ENCODE data around the gene TRPM7. TPM values are rescaled to one million over a fixed set of nuclear protein-coding genes. Genes with fewer than 3 reads are reported as not detected.
"Not testable (repeated sequence)": the region's sequence is repeated elsewhere in the genome, so short reads cannot be mapped to it uniquely, and the experiment has no call there.

The TRPM7 gene
- total RNA-seq, 1 donor, result 81.0 TPM

- H3K4me3 ChIP-seq (ENCODE audit: low read length); H3K9me3 ChIP-seq (ENCODE audit: low read depth, low read length); H3K27me3 ChIP-seq (ENCODE audit: insufficient read depth, low read length); H3K4me1 ChIP-seq (ENCODE audit: insufficient read depth, low read length): not testable (repeated sequence)
These were observed 64.1 kb downstream of the TRPM7 start for GRCh38 chr15:50622361-50622943.

GRCh38 chr15:50616960-50617359 is 69.6 kb downstream of the TRPM7 start:
- H3K9me3 ChIP-seq (ENCODE audit: low read depth, low read length); H3K4me1 ChIP-seq (ENCODE audit: insufficient read depth, low read length): not testable (repeated sequence)

GRCh38 chr15:50616554-50616953 is 70.0 kb downstream of the TRPM7 start:
- H3K4me3 ChIP-seq (ENCODE audit: low read length); H3K9me3 ChIP-seq (ENCODE audit: low read depth, low read length); H3K27me3 ChIP-seq (ENCODE audit: insufficient read depth, low read length); H3K4me1 ChIP-seq (ENCODE audit: insufficient read depth, low read length): not testable (repeated sequence)

More at GRCh38 chr15:50616960-50617359, 69.6 kb downstream of the TRPM7 start:
- H3K4me3 ChIP-seq (ENCODE audit: low read length); H3K27me3 ChIP-seq (ENCODE audit: insufficient read depth, low read length): not testable (repeated sequence)

GRCh38 chr15:50613600-50613999 is 73.0 kb downstream of the TRPM7 start:
- no peaks in the 10 kb centered on the region for H3K9me3 ChIP-seq (ENCODE audit: low read depth, low read length)
- H3K4me3 ChIP-seq (ENCODE audit: low read length), result no peak overlapping the region

GRCh38 chr15:50607129-50607528 is 79.5 kb downstream of the TRPM7 start:
- Histone ChIP-seq H3K9me3 (ENCODE audit: low read depth, low read length) (no peaks in the 10 kb centered on the region), H3K27me3 (ENCODE audit: insufficient read depth, low read length) (no peaks in the 10 kb centered on the region), H3K4me1 (ENCODE audit: insufficient read depth, low read length) (no peaks in the 10 kb centered on the region), H3K4me3 (ENCODE audit: low read length) (no peak overlapping the region)

More at GRCh38 chr15:50613600-50613999, 73.0 kb downstream of the TRPM7 start:
- Histone ChIP-seq H3K4me1 (ENCODE audit: insufficient read depth, low read length) (no peaks in the 10 kb centered on the region), H3K27me3 (ENCODE audit: insufficient read depth, low read length) (no peaks in the 10 kb centered on the region)

GRCh38 chr15:50605462-50605861 is 81.1 kb downstream of the TRPM7 start:
- H3K4me3 ChIP-seq (ENCODE audit: low read length), result no peak overlapping the region
- no peaks in the 10 kb centered on the region for H3K9me3 ChIP-seq (ENCODE audit: low read depth, low read length)
- H3K4me1 ChIP-seq (ENCODE audit: insufficient read depth, low read length), result no peaks in the 10 kb centered on the region
- H3K27me3 ChIP-seq (ENCODE audit: insufficient read depth, low read length), result no peaks in the 10 kb centered on the region

- H3K27me3 ChIP-seq (ENCODE audit: insufficient read depth, low read length); H3K4me1 ChIP-seq (ENCODE audit: insufficient read depth, low read length); H3K9me3 ChIP-seq (ENCODE audit: low read depth, low read length); H3K4me3 ChIP-seq (ENCODE audit: low read length): not testable (repeated sequence)
These were observed 84.6 kb downstream of the TRPM7 start for GRCh38 chr15:50602028-50602427.

GRCh38 chr15:50594311-50594710 is 92.3 kb downstream of the TRPM7 start:
- H3K27me3 ChIP-seq (ENCODE audit: insufficient read depth, low read length), result no peaks in the 10 kb centered on the region
- H3K9me3 ChIP-seq (ENCODE audit: low read depth, low read length), result no peaks in the 10 kb centered on the region

GRCh38 chr15:50593761-50594160 is 92.8 kb downstream of the TRPM7 start:
- H3K27me3 ChIP-seq (ENCODE audit: insufficient read depth, low read length), result no peaks in the 10 kb centered on the region
- H3K4me1 ChIP-seq (ENCODE audit: insufficient read depth, low read length), result no peaks in the 10 kb centered on the region
- H3K9me3 ChIP-seq (ENCODE audit: low read depth, low read length), result no peaks in the 10 kb centered on the region
- H3K4me3 ChIP-seq (ENCODE audit: low read length), result no peak overlapping the region

More at GRCh38 chr15:50594311-50594710, 92.3 kb downstream of the TRPM7 start:
- H3K4me3 ChIP-seq (ENCODE audit: low read length), result no peak overlapping the region
- H3K4me1 ChIP-seq (ENCODE audit: insufficient read depth, low read length), result no peaks in the 10 kb centered on the region

- Histone ChIP-seq H3K4me3 (ENCODE audit: low read length) (no peak overlapping the region), H3K4me1 (ENCODE audit: insufficient read depth, low read length) (no peaks in the 10 kb centered on the region), H3K27me3 (ENCODE audit: insufficient read depth, low read length) (no peaks in the 10 kb centered on the region), H3K9me3 (ENCODE audit: low read depth, low read length) (no peaks in the 10 kb centered on the region)
These were observed 96.3 kb downstream of the TRPM7 start for GRCh38 chr15:50590288-50590687.

GRCh38 chr15:50577492-50577891 is 109.1 kb downstream of the TRPM7 start:
- no peaks in the 10 kb centered on the region for H3K9me3 ChIP-seq (ENCODE audit: low read depth, low read length)
- H3K27me3 ChIP-seq (ENCODE audit: insufficient read depth, low read length), result no peaks in the 10 kb centered on the region
- no peak overlapping the region for H3K4me3 ChIP-seq (ENCODE audit: low read length)
- H3K4me1 ChIP-seq (ENCODE audit: insufficient read depth, low read length), result peaks cover 27% of the 10 kb centered on the region

GRCh38 chr15:50576166-50576565 is 110.4 kb downstream of the TRPM7 start:
- peaks cover 32% of the 10 kb centered on the region for H3K4me1 ChIP-seq (ENCODE audit: insufficient read depth, low read length)
- H3K4me3 ChIP-seq (ENCODE audit: low read length), result no peak overlapping the region
- no peaks in the 10 kb centered on the region for H3K9me3 ChIP-seq (ENCODE audit: low read depth, low read length)
- no peaks in the 10 kb centered on the region for H3K27me3 ChIP-seq (ENCODE audit: insufficient read depth, low read length)

- H3K4me3 ChIP-seq (ENCODE audit: low read length); H3K9me3 ChIP-seq (ENCODE audit: low read depth, low read length); H3K27me3 ChIP-seq (ENCODE audit: insufficient read depth, low read length): not testable (repeated sequence)
- H3K4me1 ChIP-seq (ENCODE audit: insufficient read depth, low read length), result peaks cover 32% of the 10 kb centered on the region
These were observed 112.8 kb downstream of the TRPM7 start for GRCh38 chr15:50573842-50574241.

- no peaks in the 10 kb centered on the region for H3K27me3 ChIP-seq (ENCODE audit: insufficient read depth, low read length)
- no peak overlapping the region for H3K4me3 ChIP-seq (ENCODE audit: low read length)
- no peaks in the 10 kb centered on the region for H3K9me3 ChIP-seq (ENCODE audit: low read depth, low read length)
- no peaks in the 10 kb centered on the region for H3K4me1 ChIP-seq (ENCODE audit: insufficient read depth, low read length)
These were observed 122.8 kb downstream of the TRPM7 start for GRCh38 chr15:50563756-50564155.

- Histone ChIP-seq H3K4me3 (ENCODE audit: low read length) (no peak overlapping the region), H3K9me3 (ENCODE audit: low read depth, low read length) (no peaks in the 10 kb centered on the region), H3K27me3 (ENCODE audit: insufficient read depth, low read length) (no peaks in the 10 kb centered on the region), H3K4me1 (ENCODE audit: insufficient read depth, low read length) (no peaks in the 10 kb centered on the region)
These were observed 123.6 kb downstream of the TRPM7 start for GRCh38 chr15:50562735-50563640.

GRCh38 chr15:50558012-50558411 is 128.6 kb downstream of the TRPM7 start:
- H3K9me3 ChIP-seq (ENCODE audit: low read depth, low read length), result no peaks in the 10 kb centered on the region
- H3K4me1 ChIP-seq (ENCODE audit: insufficient read depth, low read length), result no peaks in the 10 kb centered on the region
- no peak overlapping the region for H3K4me3 ChIP-seq (ENCODE audit: low read length)
- H3K27me3 ChIP-seq (ENCODE audit: insufficient read depth, low read length), result no peaks in the 10 kb centered on the region

Data from mononuclear cell (primary cell).